GM12878 (cell line): ENCODE data around the gene MRGPRX3. TPM values are rescaled to one million over a fixed set of nuclear protein-coding genes. Genes with fewer than 3 reads are reported as not detected.

ENCODE experiments used
- BMI1 ChIP-seq: fragments of 450-650 bp; IDR thresholded peaks from 2 replicates; pipeline ENCODE4 v1.6.1; 2016; ENCODE audit warnings: mild to moderate bottlenecking, moderate library complexity, borderline replicate concordance
- CHD2 ChIP-seq: IDR thresholded peaks from 2 replicates; pipeline ENCODE4 v1.6.1; 2011; ENCODE audit warnings: low read depth, low read length, improper control_type of control experiment, borderline replicate concordance
- CHD4 ChIP-seq: fragments of 200-600 bp; sonication (generic); IDR thresholded peaks from 2 replicates; pipeline ENCODE4 v1.6.1; 2016; ENCODE audit warnings: mild to moderate bottlenecking
- CREM ChIP-seq: IDR thresholded peaks from 2 replicates; pipeline ENCODE4 v1.6.1; 2014; ENCODE audit warnings: antibody characterized with exemption, low read depth
- FOS ChIP-seq: IDR thresholded peaks from 3 replicates; pipeline ENCODE4 v1.6.1; 2011; ENCODE audit warnings: borderline replicate concordance; ENCODE audit not compliant: insufficient read length; ENCODE audit errors: extremely low read depth
- FOXK2 ChIP-seq: fragments of 450-650 bp; IDR thresholded peaks from 2 replicates; pipeline ENCODE4 v1.6.1; 2017; ENCODE audit warnings: mild to moderate bottlenecking, moderate library complexity
- FOXM1 ChIP-seq: IDR thresholded peaks from 2 replicates; pipeline ENCODE4 v1.6.1; 2012; ENCODE audit warnings: low read depth, mild to moderate bottlenecking, inconsistent platforms, low read length, moderate library complexity
- HDAC2 ChIP-seq: fragments of 200-600 bp; sonication (generic); IDR thresholded peaks from 2 replicates; pipeline ENCODE4 v1.6.1; 2017
- IKZF2 ChIP-seq, 2 experiments: fragments of 450-650 bp; IDR thresholded peaks; 2 replicates each; pipeline ENCODE4 v1.6.1; 2017; ENCODE audit warnings: mild to moderate bottlenecking in 2 of 2, moderate library complexity in 2 of 2
- KDM1A ChIP-seq: fragments of 200-600 bp; sonication (generic); IDR thresholded peaks from 2 replicates; pipeline ENCODE4 v1.6.1; 2016; ENCODE audit warnings: borderline replicate concordance
- MEF2B ChIP-seq: fragments of 450-650 bp; IDR thresholded peaks from 2 replicates; pipeline ENCODE4 v1.6.1; 2018; ENCODE audit warnings: mild to moderate bottlenecking, moderate library complexity; ENCODE audit not compliant: partially characterized antibody, poor library complexity, severe bottlenecking
- NFYA ChIP-seq: IDR thresholded peaks from 2 replicates; pipeline ENCODE4 v1.6.1; 2011; ENCODE audit warnings: low read depth, mild to moderate bottlenecking, low read length, improper control_type of control experiment, borderline replicate concordance
- NR2C2 ChIP-seq: IDR thresholded peaks from 2 replicates; pipeline ENCODE4 v1.6.1; 2011; ENCODE audit warnings: borderline replicate concordance, low read depth; ENCODE audit not compliant: control insufficient read depth, insufficient read length
- RUNX3 ChIP-seq: IDR thresholded peaks from 2 replicates; pipeline ENCODE4 v1.6.1; 2012; ENCODE audit warnings: low read length, inconsistent platforms
- STAT3 ChIP-seq: IDR thresholded peaks from 2 replicates; pipeline ENCODE4 v1.6.1; 2011; ENCODE audit warnings: low read depth, low read length, improper control_type of control experiment
- SUZ12 ChIP-seq: fragments of 200-600 bp; sonication (generic); IDR thresholded peaks from one replicate; pipeline ENCODE4 v1.6.1; 2018; ENCODE audit warnings: antibody characterized with exemption, mild to moderate bottlenecking; ENCODE audit not compliant: unreplicated experiment
- WRNIP1 ChIP-seq: IDR thresholded peaks from 2 replicates; pipeline ENCODE4 v1.6.1; 2011; ENCODE audit warnings: low read depth, low read length, improper control_type of control experiment, borderline replicate concordance
- ZNF217 ChIP-seq: fragments of 450-650 bp; IDR thresholded peaks from 2 replicates; pipeline ENCODE4 v1.6.1; 2017; ENCODE audit warnings: antibody characterized with exemption, mild to moderate bottlenecking
- ZSCAN29 ChIP-seq: fragments of 450-650 bp; IDR thresholded peaks from 2 replicates; pipeline ENCODE4 v1.6.1; 2017; ENCODE audit warnings: mild to moderate bottlenecking, moderate library complexity
- ZZZ3 ChIP-seq: IDR thresholded peaks from 2 replicates; pipeline ENCODE4 v1.6.1; 2011; ENCODE audit warnings: low read depth; ENCODE audit not compliant: control insufficient read depth, insufficient read length
- polyA plus RNA-seq, 11 experiments: library from polyadenylated mRNA; depleted of rRNA in 4 of 11; unstranded in 6 of 11; stranded (reverse) in 5 of 11; fragments of >200 nt; fragmentation: Nextera tagmentation in 4 of 11; fragmentation: Illumina TruSeq in 1 of 11; extraction: Ambion mirVana in 4 of 11; extraction: Trizol in 1 of 11; gene quantifications; 1 replicate in 1 of 11; 2 replicates in 10 of 11; pipeline versions ENCODE4 v1.2.1 to v1.2.3, GENCODE V29; 2011 to 2016; ENCODE audit warnings: inconsistent platforms in 2 of 11, missing spikeins in 2 of 11, low read depth in 1 of 11
- total RNA-seq, 4 experiments: library from RNA; depleted of rRNA in 3 of 4; stranded (reverse); fragments of >200 nt in 3 of 4; fragmentation: Illumina TruSeq in 1 of 4; extraction: Trizol in 1 of 4; gene quantifications; 2 replicates each; pipeline versions ENCODE4 v1.2.1 to v1.2.3, GENCODE V29; 2013 to 2021
- TF ChIP-seq, protein P1 (sequence below): fragments of 450-650 bp; IDR thresholded peaks from 2 replicates; pipeline ENCODE4 v1.6.1; 2016; ENCODE audit warnings: mild to moderate bottlenecking
- TF ChIP-seq, protein P2 (sequence below): IDR thresholded peaks from 2 replicates; pipeline ENCODE4 v1.6.1; 2011; ENCODE audit warnings: borderline replicate concordance, low read depth, mild to moderate bottlenecking, moderate library complexity, mixed read lengths, low read length; ENCODE audit not compliant: insufficient read depth; ENCODE audit errors: extremely low read length
- TF ChIP-seq, protein P3 (sequence below): fragments of 450-650 bp; IDR thresholded peaks from 2 replicates; pipeline ENCODE4 v1.6.1; 2016; ENCODE audit warnings: mild to moderate bottlenecking, moderate library complexity, borderline replicate concordance

The MRGPRX3 gene
- total and polyA plus RNA-seq, 10 of the 15 experiments (the other 5 are each of a cell fraction or from before 2014, with no cell fraction given): not detected

DNA sequence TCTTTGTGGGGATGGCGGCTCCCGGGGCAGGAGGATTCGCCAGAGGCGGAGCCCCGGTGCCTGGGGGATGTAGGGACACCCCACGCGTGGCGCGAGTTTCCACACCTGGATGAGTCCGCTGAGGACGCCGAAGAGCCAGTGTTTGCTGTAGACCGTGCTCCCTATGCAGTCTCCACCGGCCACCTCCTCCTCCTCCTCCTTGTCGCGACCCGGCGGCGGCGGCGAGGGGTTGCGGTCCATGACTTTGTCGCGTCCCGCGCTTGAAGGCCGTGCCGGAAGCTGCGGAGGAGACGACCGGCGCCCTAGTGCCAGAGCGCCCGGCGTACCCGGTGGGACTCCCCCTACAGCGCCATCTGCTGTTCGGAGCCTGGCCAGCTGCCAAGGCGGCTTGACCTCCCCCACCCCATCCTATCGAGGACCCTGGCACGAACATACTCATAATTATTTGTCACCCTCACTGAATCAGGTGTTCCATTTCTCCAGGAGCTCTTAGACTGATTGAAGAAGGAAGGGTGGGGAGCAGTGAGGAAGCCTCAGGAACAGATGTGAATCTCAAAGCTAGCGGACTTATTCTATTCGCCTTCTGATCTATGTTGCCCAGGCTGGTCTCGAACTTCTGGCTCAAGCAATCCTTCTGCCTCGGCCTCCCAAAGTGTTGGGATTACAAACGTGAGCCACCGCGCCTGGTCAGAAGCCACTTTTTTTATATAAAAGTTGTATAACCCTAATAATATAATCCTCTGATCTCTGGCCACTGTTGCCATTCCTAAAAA, 26.4 kb upstream of the MRGPRX3 start, which contains the start of gene SAAL1 (continued):
- no peak for TF ChIP-seq WRNIP1
- TF ChIP-seq STAT3: no peak
- TF ChIP-seq SUZ12: no peak
- no peak for TF ChIP-seq CHD4
- 0 out of 2 replicates have a peak, but pooled peaks have one; percentile 69 for TF ChIP-seq ZNF217
- TF ChIP-seq HDAC2: no peak
- TF ChIP-seq FOXK2: no peak
- TF ChIP-seq CHD2: peak; percentile 70; the same call in 1 of the 2 replicates
- TF ChIP-seq BMI1: no peak
- no peak for TF ChIP-seq FOS
- TF ChIP-seq, protein P1, sequence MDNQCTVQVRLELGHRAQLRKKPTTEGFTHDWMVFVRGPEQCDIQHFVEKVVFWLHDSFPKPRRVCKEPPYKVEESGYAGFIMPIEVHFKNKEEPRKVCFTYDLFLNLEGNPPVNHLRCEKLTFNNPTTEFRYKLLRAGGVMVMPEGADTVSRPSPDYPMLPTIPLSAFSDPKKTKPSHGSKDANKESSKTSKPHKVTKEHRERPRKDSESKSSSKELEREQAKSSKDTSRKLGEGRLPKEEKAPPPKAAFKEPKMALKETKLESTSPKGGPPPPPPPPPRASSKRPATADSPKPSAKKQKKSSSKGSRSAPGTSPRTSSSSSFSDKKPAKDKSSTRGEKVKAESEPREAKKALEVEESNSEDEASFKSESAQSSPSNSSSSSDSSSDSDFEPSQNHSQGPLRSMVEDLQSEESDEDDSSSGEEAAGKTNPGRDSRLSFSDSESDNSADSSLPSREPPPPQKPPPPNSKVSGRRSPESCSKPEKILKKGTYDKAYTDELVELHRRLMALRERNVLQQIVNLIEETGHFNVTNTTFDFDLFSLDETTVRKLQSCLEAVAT: 0 out of 2 replicates have a peak, but pooled peaks have one; percentile 32
- TF ChIP-seq RUNX3: peak; percentile 61
- no peak for TF ChIP-seq NFYA
- peak; percentile 68; the same call in 1 of the 2 replicates for TF ChIP-seq ZSCAN29
- TF ChIP-seq KDM1A: no peak
- no peak for TF ChIP-seq NR2C2
- TF ChIP-seq, protein P2, sequence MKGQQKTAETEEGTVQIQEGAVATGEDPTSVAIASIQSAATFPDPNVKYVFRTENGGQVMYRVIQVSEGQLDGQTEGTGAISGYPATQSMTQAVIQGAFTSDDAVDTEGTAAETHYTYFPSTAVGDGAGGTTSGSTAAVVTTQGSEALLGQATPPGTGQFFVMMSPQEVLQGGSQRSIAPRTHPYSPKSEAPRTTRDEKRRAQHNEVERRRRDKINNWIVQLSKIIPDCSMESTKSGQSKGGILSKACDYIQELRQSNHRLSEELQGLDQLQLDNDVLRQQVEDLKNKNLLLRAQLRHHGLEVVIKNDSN: no peak
- TF ChIP-seq, protein P3, sequence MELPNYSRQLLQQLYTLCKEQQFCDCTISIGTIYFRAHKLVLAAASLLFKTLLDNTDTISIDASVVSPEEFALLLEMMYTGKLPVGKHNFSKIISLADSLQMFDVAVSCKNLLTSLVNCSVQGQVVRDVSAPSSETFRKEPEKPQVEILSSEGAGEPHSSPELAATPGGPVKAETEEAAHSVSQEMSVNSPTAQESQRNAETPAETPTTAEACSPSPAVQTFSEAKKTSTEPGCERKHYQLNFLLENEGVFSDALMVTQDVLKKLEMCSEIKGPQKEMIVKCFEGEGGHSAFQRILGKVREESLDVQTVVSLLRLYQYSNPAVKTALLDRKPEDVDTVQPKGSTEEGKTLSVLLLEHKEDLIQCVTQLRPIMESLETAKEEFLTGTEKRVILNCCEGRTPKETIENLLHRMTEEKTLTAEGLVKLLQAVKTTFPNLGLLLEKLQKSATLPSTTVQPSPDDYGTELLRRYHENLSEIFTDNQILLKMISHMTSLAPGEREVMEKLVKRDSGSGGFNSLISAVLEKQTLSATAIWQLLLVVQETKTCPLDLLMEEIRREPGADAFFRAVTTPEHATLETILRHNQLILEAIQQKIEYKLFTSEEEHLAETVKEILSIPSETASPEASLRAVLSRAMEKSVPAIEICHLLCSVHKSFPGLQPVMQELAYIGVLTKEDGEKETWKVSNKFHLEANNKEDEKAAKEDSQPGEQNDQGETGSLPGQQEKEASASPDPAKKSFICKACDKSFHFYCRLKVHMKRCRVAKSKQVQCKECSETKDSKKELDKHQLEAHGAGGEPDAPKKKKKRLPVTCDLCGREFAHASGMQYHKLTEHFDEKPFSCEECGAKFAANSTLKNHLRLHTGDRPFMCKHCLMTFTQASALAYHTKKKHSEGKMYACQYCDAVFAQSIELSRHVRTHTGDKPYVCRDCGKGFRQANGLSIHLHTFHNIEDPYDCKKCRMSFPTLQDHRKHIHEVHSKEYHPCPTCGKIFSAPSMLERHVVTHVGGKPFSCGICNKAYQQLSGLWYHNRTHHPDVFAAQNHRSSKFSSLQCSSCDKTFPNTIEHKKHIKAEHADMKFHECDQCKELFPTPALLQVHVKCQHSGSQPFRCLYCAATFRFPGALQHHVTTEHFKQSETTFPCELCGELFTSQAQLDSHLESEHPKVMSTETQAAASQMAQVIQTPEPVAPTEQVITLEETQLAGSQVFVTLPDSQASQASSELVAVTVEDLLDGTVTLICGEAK: peak; percentile 74
- no peak for TF ChIP-seq ZZZ3
- TF ChIP-seq IKZF2 (IDR thresholded peaks at IDR 0.05): peak in 1 of 2 experiments; percentile 65; a peak in 2 of 4 replicates
- peak; percentile 53; the same call in 1 of the 2 replicates for TF ChIP-seq CREM
- TF ChIP-seq MEF2B: no peak
- no peak for TF ChIP-seq FOXM1
